Parathyroid adenoma (tissue), 2 donors: Measurements from ENCODE around the gene YAP1.

ENCODE experiments used
- H2AFZ ChIP-seq: fragments of 300-600 bp; sonication (generic); one replicate; pipeline ENCODE4 v1.7.0; 2017; ENCODE audit warnings: antibody characterized with exemption, mild to moderate bottlenecking
- H3K27ac ChIP-seq: fragments of 300-600 bp; sonication (generic); one replicate; pipeline ENCODE4 v1.7.0; 2017
- H3K27me3 ChIP-seq: fragments of 300-600 bp; sonication (generic); one replicate; pipeline ENCODE4 v1.7.0; 2017; ENCODE audit warnings: low read length; ENCODE audit not compliant: control insufficient read depth, insufficient read depth
- H3K36me3 ChIP-seq: fragments of 300-600 bp; sonication (generic); one replicate; pipeline ENCODE4 v1.7.0; 2017; ENCODE audit warnings: low read length; ENCODE audit not compliant: control insufficient read depth, insufficient read depth
- H3K4me1 ChIP-seq: fragments of 300-600 bp; sonication (generic); one replicate; pipeline ENCODE4 v1.7.0; 2017; ENCODE audit warnings: control low read depth
- H3K4me2 ChIP-seq: fragments of 300-600 bp; sonication (generic); one replicate; pipeline ENCODE4 v1.7.0; 2017; ENCODE audit warnings: low read length
- H3K4me3 ChIP-seq: fragments of 300-600 bp; sonication (generic); one replicate; pipeline ENCODE4 v1.7.0; 2017; ENCODE audit warnings: low read depth, low read length
- H3K79me2 ChIP-seq: fragments of 300-600 bp; sonication (generic); one replicate; pipeline ENCODE4 v1.7.0; 2017; ENCODE audit warnings: control low read depth
- H3K9ac ChIP-seq: fragments of 300-600 bp; sonication (generic); one replicate; pipeline ENCODE4 v1.7.0; 2017; ENCODE audit warnings: mild to moderate bottlenecking
- H3K9me3 ChIP-seq: fragments of 300-600 bp; sonication (generic); one replicate; pipeline ENCODE4 v1.7.0; 2017; ENCODE audit warnings: low read length; ENCODE audit not compliant: control insufficient read depth
- TF ChIP-seq, protein P1 (sequence below): fragments of 300-600 bp; sonication (generic); IDR thresholded peaks from one replicate; pipeline ENCODE4 v1.7.0; 2017; ENCODE audit warnings: antibody characterized with exemption, mild to moderate bottlenecking
- donor health status: primary hyperparathyroidism.

Gene YAP1

GRCh38 chr11:102171101-102171500, 60.9 kb downstream of the YAP1 start:
- H3K9me3 ChIP-seq, result no peaks in the 10 kb centered on the region
- TF ChIP-seq, protein P1, sequence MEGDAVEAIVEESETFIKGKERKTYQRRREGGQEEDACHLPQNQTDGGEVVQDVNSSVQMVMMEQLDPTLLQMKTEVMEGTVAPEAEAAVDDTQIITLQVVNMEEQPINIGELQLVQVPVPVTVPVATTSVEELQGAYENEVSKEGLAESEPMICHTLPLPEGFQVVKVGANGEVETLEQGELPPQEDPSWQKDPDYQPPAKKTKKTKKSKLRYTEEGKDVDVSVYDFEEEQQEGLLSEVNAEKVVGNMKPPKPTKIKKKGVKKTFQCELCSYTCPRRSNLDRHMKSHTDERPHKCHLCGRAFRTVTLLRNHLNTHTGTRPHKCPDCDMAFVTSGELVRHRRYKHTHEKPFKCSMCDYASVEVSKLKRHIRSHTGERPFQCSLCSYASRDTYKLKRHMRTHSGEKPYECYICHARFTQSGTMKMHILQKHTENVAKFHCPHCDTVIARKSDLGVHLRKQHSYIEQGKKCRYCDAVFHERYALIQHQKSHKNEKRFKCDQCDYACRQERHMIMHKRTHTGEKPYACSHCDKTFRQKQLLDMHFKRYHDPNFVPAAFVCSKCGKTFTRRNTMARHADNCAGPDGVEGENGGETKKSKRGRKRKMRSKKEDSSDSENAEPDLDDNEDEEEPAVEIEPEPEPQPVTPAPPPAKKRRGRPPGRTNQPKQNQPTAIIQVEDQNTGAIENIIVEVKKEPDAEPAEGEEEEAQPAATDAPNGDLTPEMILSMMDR, result no peak
- H3K9ac ChIP-seq, result no peak overlapping the region
- H3K4me1 ChIP-seq, result no peaks in the 10 kb centered on the region
- no peaks in the 10 kb centered on the region for H3K36me3 ChIP-seq
- H2AFZ ChIP-seq, result no peak overlapping the region
- no peak overlapping the region for H3K4me3 ChIP-seq
- no peak overlapping the region for H3K27ac ChIP-seq
- H3K27me3 ChIP-seq, result no peaks in the 10 kb centered on the region
- peaks cover 2% of the 10 kb centered on the region for H3K79me2 ChIP-seq
- no peak overlapping the region for H3K4me2 ChIP-seq

GRCh38 chr11:102172127-102172848, 62.0 kb downstream of the YAP1 start:
- H2AFZ ChIP-seq, result no peak overlapping the region
- TF ChIP-seq, protein P1, result no peak
- H3K9ac ChIP-seq, result no peak overlapping the region
- H3K4me3 ChIP-seq, result no peak overlapping the region
- no peaks in the 10 kb centered on the region for H3K4me1 ChIP-seq
- no peaks in the 10 kb centered on the region for H3K36me3 ChIP-seq
- H3K4me2 ChIP-seq, result no peak overlapping the region
- H3K27ac ChIP-seq, result no peak overlapping the region
- peaks cover 2% of the 10 kb centered on the region for H3K79me2 ChIP-seq
- no peaks in the 10 kb centered on the region for H3K27me3 ChIP-seq
- H3K9me3 ChIP-seq, result no peaks in the 10 kb centered on the region

- TF ChIP-seq, protein P1, result no peak
- H3K4me3 ChIP-seq, result no peak overlapping the region
- H3K27ac ChIP-seq, result no peak overlapping the region
- no peaks in the 10 kb centered on the region for H3K4me1 ChIP-seq
- no peaks in the 10 kb centered on the region for H3K27me3 ChIP-seq
- peaks cover 2% of the 10 kb centered on the region for H3K79me2 ChIP-seq
- H2AFZ ChIP-seq, result no peak overlapping the region
- H3K9me3 ChIP-seq, result no peaks in the 10 kb centered on the region
- no peak overlapping the region for H3K9ac ChIP-seq
- no peak overlapping the region for H3K4me2 ChIP-seq
- no peaks in the 10 kb centered on the region for H3K36me3 ChIP-seq
Observed at GRCh38 chr11:102177126-102177525, 66.9 kb downstream of the YAP1 start.

GRCh38 chr11:102177974-102178631, 67.9 kb downstream of the YAP1 start:
- H3K4me1 ChIP-seq, result no peaks in the 10 kb centered on the region
- no peak overlapping the region for H3K27ac ChIP-seq
- H3K79me2 ChIP-seq, result no peaks in the 10 kb centered on the region
- H3K27me3 ChIP-seq, result no peaks in the 10 kb centered on the region
- H3K9me3 ChIP-seq, result no peaks in the 10 kb centered on the region
- no peaks in the 10 kb centered on the region for H3K36me3 ChIP-seq
- no peak overlapping the region for H3K4me3 ChIP-seq
- TF ChIP-seq, protein P1, result no peak
- H2AFZ ChIP-seq, result no peak overlapping the region
- H3K4me2 ChIP-seq, result no peak overlapping the region
- no peak overlapping the region for H3K9ac ChIP-seq
